IMR-90 (cell line): ENCODE measurements around the gene IER5L. TPM values are rescaled to one million over a fixed set of nuclear protein-coding genes. Genes with fewer than 3 reads are reported as not detected.

Source experiments
- ATAC-seq: fragments of 200-7000 bp; cut with Tn5 transposase; 2 replicates; pipeline ENCODE4 v1.9.1; 2020; ENCODE audit warnings: low read depth, mild to moderate bottlenecking, moderate library complexity
- BruUV-seq: library from RNA; stranded (reverse); fragments of 400-500 nt; replicated peaks from 2 replicates; lab custom pipeline; 2021; lab: Mats Ljungman, UMichigan
- CTCF ChIA-PET: fragments of 300-600 bp; formaldehyde crosslinking; extraction: SDS; loops from one replicate; lab custom pipeline; 2021; ENCODE audit warnings: antibody characterized with exemption; lab: Yijun Ruan, JAX
- POLR2A ChIA-PET: fragments of 300-600 bp; sonication (Branson Sonifier 250); formaldehyde crosslinking; loops from one replicate; lab custom pipeline; 2022; ENCODE audit warnings: antibody characterized with exemption; ENCODE audit not compliant: unreplicated experiment; lab: Charles Lee
- DNase-seq: peaks from one replicate; pipeline ENCODE4 v3.0.0; 2013
- H2AFZ ChIP-seq: replicated peaks from 2 replicates; pipeline ENCODE3; 2013; ENCODE audit warnings: low read length, mild to moderate bottlenecking; ENCODE audit not compliant: poor library complexity
- H2AK5ac ChIP-seq: 2 replicates; pipeline ENCODE4 v1.6.1; 2013; ENCODE audit warnings: low read depth, low read length, inconsistent platforms
- H2AK9ac ChIP-seq: replicated peaks from 2 replicates; pipeline ENCODE3; 2013; ENCODE audit warnings: mild to moderate bottlenecking, low read depth, low read length, moderate library complexity; ENCODE audit not compliant: poor library complexity
- H2BK120ac ChIP-seq: 2 replicates; pipeline ENCODE4 v1.6.1; 2013; ENCODE audit warnings: low read depth, low read length, inconsistent platforms
- H2BK15ac ChIP-seq: 3 replicates; pipeline ENCODE4 v1.6.1; 2013; ENCODE audit warnings: low read depth, low read length, inconsistent platforms
- H2BK20ac ChIP-seq: 2 replicates; pipeline ENCODE4 v1.6.1; 2013; ENCODE audit warnings: low read depth, mild to moderate bottlenecking, inconsistent platforms, low read length, moderate library complexity
- H2BK5ac ChIP-seq: 2 replicates; pipeline ENCODE4 v1.6.1; 2013; ENCODE audit warnings: mild to moderate bottlenecking, low read depth, low read length, inconsistent platforms; ENCODE audit not compliant: poor library complexity, severe bottlenecking
- H3K14ac ChIP-seq: replicated peaks from 2 replicates; pipeline ENCODE4 v1.6.1; 2013; ENCODE audit warnings: low read depth, low read length, inconsistent platforms
- H3K18ac ChIP-seq: 2 replicates; pipeline ENCODE4 v1.6.1; 2013; ENCODE audit warnings: low read depth, low read length, control low read depth
- H3K23ac ChIP-seq: 2 replicates; pipeline ENCODE4 v1.6.1; 2013; ENCODE audit warnings: low read depth, low read length, inconsistent platforms
- H3K27ac ChIP-seq: 2 replicates; pipeline ENCODE4 v1.5.1; 2013; ENCODE audit warnings: mild to moderate bottlenecking, control low read depth, low read length; ENCODE audit not compliant: insufficient read depth
- H3K27me3 ChIP-seq: 2 replicates; pipeline ENCODE4 v1.6.1; 2013; ENCODE audit warnings: low read length; ENCODE audit not compliant: control insufficient read depth, insufficient read depth
- H3K36me3 ChIP-seq: 2 replicates; pipeline ENCODE4 v1.6.1; 2013; ENCODE audit warnings: low read length, mixed read lengths; ENCODE audit not compliant: control insufficient read depth, insufficient read depth
- H3K4ac ChIP-seq: 2 replicates; pipeline ENCODE4 v1.6.1; 2013; ENCODE audit warnings: low read depth, low read length, inconsistent platforms
- H3K4me1 ChIP-seq: 2 replicates; pipeline ENCODE4 v1.6.1; 2013; ENCODE audit warnings: low read length, mixed read lengths; ENCODE audit not compliant: control insufficient read depth, insufficient read depth
- H3K4me2 ChIP-seq: 2 replicates; pipeline ENCODE4 v1.6.1; 2013; ENCODE audit warnings: low read depth, mild to moderate bottlenecking, control low read depth, low read length, moderate library complexity
- H3K4me3 ChIP-seq: 2 replicates; pipeline ENCODE4 v1.5.1; 2013; ENCODE audit warnings: low read depth, mild to moderate bottlenecking, control low read depth, low read length, moderate library complexity; ENCODE audit not compliant: insufficient read depth
- H3K56ac ChIP-seq: 2 replicates; pipeline ENCODE4 v1.6.1; 2013; ENCODE audit warnings: low read length, inconsistent platforms; ENCODE audit not compliant: insufficient read depth; ENCODE audit errors: extremely low read depth
- H3K79me1 ChIP-seq, 2 experiments: 2 replicates each; pipeline ENCODE4 v1.6.1; 2013; ENCODE audit warnings: low read length in 2 of 2, inconsistent platforms in 1 of 2, low read depth in 1 of 2
- H3K9ac ChIP-seq: 2 replicates; pipeline ENCODE4 v1.6.1; 2013; ENCODE audit warnings: low read depth, low read length, control low read depth
- H3K9me1 ChIP-seq: 2 replicates; pipeline ENCODE4 v1.6.1; 2013; ENCODE audit warnings: low read length, inconsistent platforms; ENCODE audit not compliant: insufficient read depth
- H3K9me3 ChIP-seq: 2 replicates; pipeline ENCODE4 v1.6.1; 2013; ENCODE audit warnings: low read length; ENCODE audit not compliant: control insufficient read depth, insufficient read depth
- H4K20me1 ChIP-seq: 2 replicates; pipeline ENCODE4 v1.6.1; 2013; ENCODE audit warnings: low read length, inconsistent platforms; ENCODE audit not compliant: insufficient read depth
- H4K5ac ChIP-seq: 2 replicates; pipeline ENCODE4 v1.6.1; 2013; ENCODE audit warnings: mild to moderate bottlenecking, low read depth, low read length, control low read depth
- H4K8ac ChIP-seq, 2 experiments: 2 replicates each; pipeline ENCODE4 v1.6.1; 2013; ENCODE audit warnings: low read depth in 2 of 2, low read length in 2 of 2, control low read depth in 1 of 2, inconsistent platforms in 1 of 2
- H4K91ac ChIP-seq: 2 replicates; pipeline ENCODE4 v1.6.1; 2013; ENCODE audit warnings: low read depth, low read length, inconsistent platforms; ENCODE audit not compliant: insufficient read depth
- ELK1 ChIP-seq: fragments of 150-350 bp; IDR thresholded peaks from 2 replicates; pipeline ENCODE4 v1.6.1; 2016; ENCODE audit warnings: low read depth, mild to moderate bottlenecking, low read length, moderate library complexity, borderline replicate concordance
- MAZ ChIP-seq: IDR thresholded peaks from 2 replicates; pipeline ENCODE4 v1.6.1; 2012; ENCODE audit warnings: low read depth, mild to moderate bottlenecking, low read length, improper control_type of control experiment, moderate library complexity, borderline replicate concordance
- SMC3 ChIP-seq: fragments of 150-350 bp; IDR thresholded peaks from 2 replicates; pipeline ENCODE4 v1.6.1; 2016; ENCODE audit warnings: low read depth, mild to moderate bottlenecking, antibody characterized with exemption, low read length, moderate library complexity
- USF2 ChIP-seq: fragments of 150-350 bp; IDR thresholded peaks from 2 replicates; pipeline ENCODE4 v1.6.1; 2017; ENCODE audit warnings: mild to moderate bottlenecking, antibody characterized with exemption, low read length, low read depth
- WGBS, 2 experiments: methylation state at CpG; one replicate each; pipeline versions ENCODE4 v1.1.5 to v1.1.7; 2013; ENCODE audit warnings: missing lambda C conversion rate in 2 of 2; ENCODE audit not compliant: insufficient read length in 1 of 2; ENCODE audit errors: extremely low coverage in 2 of 2; 5-methylcytosine and 5-hydroxymethylcytosine counted together
- dilution Hi-C: fragments of 300-500 bp; cut with HindIII; formaldehyde crosslinking; loops from one replicate; pipeline ENCODE4 v1.14.3; 2018; ENCODE audit warnings: low sequenced_read_pairs; ENCODE audit not compliant: unreplicated experiment
- in situ Hi-C: fragments of 300-500 bp; cut with MboI; formaldehyde crosslinking; loops from 3 replicates; pipeline ENCODE4 v1.14.3; 2019; ENCODE audit warnings: low sequenced_read_pairs, inconsistent platforms, mixed read lengths
- intact Hi-C: fragments of 100-400 bp; cut with micrococcal nuclease; formaldehyde crosslinking; loops from 2 replicates; pipeline ENCODE4 v1.10.0; 2022
- polyA plus RNA-seq, 3 experiments: library from polyadenylated mRNA; depleted of rRNA; stranded (reverse); fragments of >200 nt; gene quantifications; 2 replicates each; pipeline ENCODE4 v1.2.3, GENCODE V29; 2012; ENCODE audit warnings: low replicate concordance in 1 of 3
- total RNA-seq: library from RNA; depleted of rRNA; stranded (reverse); fragments of >200 nt; gene quantifications from 2 replicates; pipeline ENCODE4 v1.2.3, GENCODE V29; 2012

IER5L gene
- total and polyA plus RNA-seq, 2 of the 4 experiments (the other 2 are of a cell fraction) = 12.5 to 13.4 TPM

- H3K79me1 ChIP-seq = no peaks in the 10 kb centered on the region
- H4K5ac ChIP-seq = no peak overlapping the region
- no peaks in the 10 kb centered on the region for H3K36me3 ChIP-seq
- in situ Hi-C loops = no loop called here
- H2BK20ac ChIP-seq = no peak overlapping the region
- no peak overlapping the region for H2AK5ac ChIP-seq
- H3K9ac ChIP-seq = no peak overlapping the region
- H4K20me1 ChIP-seq = no peaks in the 10 kb centered on the region
- DNase-seq (no peak), ATAC-seq (no peak)
- dilution Hi-C loops = no loop called here
- H4K91ac ChIP-seq = no peak overlapping the region
- no peak overlapping the region for H3K56ac ChIP-seq
- H3K23ac ChIP-seq = no peak overlapping the region
- H2BK5ac ChIP-seq = no peak overlapping the region
- no peak overlapping the region for H2BK15ac ChIP-seq
- ChIA-PET POLR2A (no interaction called here), CTCF (no interaction called here)
- no peak overlapping the region for H3K4ac ChIP-seq
- BruUV-seq = no TSS peak
- intact Hi-C loops = no loop called here
- no peak overlapping the region for H4K8ac ChIP-seq
- peaks cover 3% of the 10 kb centered on the region; the same call in 1 of the 2 replicates for H3K4me1 ChIP-seq
- no peaks in the 10 kb centered on the region for H3K27me3 ChIP-seq
- no peak overlapping the region for H3K18ac ChIP-seq
- no peak overlapping the region for H3K14ac ChIP-seq
- no peaks in the 10 kb centered on the region for H3K9me3 ChIP-seq
- no peak overlapping the region for H2BK120ac ChIP-seq
- H3K9me1 ChIP-seq = peaks cover 4% of the 10 kb centered on the region; the same call in 1 of the 2 replicates
- H3K27ac ChIP-seq = no peak overlapping the region
- WGBS, 2 experiments = no CpG with 5 or more reads among the region's 10 CpGs
- no peak for TF ChIP-seq MAZ
- TF ChIP-seq USF2 = no peak
- no peak for TF ChIP-seq SMC3
- no peak for TF ChIP-seq ELK1
- no peak overlapping the region for H3K4me3 ChIP-seq
- H2AK9ac ChIP-seq = no peak overlapping the region
- no peak overlapping the region for H3K4me2 ChIP-seq
- H2AFZ ChIP-seq = no peak overlapping the region
Measured at GRCh38 chr9:129227843-129228189, 49.8 kb upstream of the IER5L start.
